ENCODE data around the gene EXOSC2. TPM values are rescaled to one million over a fixed set of nuclear protein-coding genes. Genes with fewer than 3 reads are reported as not detected.

Gene EXOSC2
- total and polyA plus RNA-seq, 2 of the 8 experiments (the other 6 are each of a cell fraction or from before 2014, with no cell fraction given) = 47.8 to 93.6 TPM

DNA sequence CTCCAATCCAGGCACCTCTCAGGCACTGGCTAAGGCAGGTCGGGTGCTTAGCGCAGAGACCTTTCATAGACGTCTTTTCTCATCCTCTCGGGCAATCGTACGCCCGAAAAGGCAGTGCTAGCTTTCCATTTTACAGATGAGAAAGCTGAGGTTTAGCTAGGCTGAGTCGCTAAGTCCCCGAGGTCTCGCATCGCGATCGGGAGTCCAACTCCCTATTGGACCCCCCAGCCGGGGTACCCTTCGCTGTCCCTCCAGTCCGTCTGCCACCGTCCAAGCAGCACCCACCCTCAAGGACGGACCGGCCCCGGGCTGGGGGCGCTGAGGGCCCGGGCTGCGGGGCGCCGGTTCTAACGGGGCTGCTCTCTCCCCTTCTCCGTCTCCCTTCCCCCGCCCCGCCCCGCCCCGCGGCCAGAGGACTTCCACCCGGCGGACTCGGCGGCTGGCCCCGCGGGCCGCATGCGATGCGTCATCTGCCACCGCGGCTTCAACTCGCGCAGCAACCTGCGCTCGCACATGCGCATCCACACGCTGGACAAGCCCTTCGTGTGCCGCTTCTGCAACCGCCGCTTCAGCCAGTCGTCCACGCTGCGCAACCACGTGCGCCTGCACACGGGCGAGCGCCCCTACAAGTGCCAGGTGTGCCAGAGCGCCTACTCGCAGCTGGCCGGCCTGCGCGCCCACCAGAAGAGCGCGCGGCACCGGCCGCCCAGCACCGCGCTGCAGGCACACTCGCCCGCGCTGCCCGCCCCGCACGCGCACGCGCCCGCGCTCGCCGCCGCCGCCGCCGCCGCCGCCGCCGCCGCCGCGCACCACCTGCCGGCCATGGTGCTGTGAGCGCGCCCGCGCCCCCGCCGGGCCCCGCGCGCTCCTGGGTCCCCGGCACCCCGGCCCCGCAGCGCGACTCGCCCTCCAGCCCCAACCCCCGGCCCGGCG lies 12.5 kb upstream of the EXOSC2 start (continued):
- TF ChIP-seq CBX8 (IDR thresholded peaks at IDR 0.05; ENCODE audit: borderline replicate concordance, low read depth, low read length) (no peak), SAP30 (IDR thresholded peaks at IDR 0.05; ENCODE audit: insufficient read depth, insufficient replicate concordance, low read length) (no peak), TBP (IDR thresholded peaks at IDR 0.05; ENCODE audit: low read depth, low read length) (no peak), MAFK (IDR thresholded peaks at IDR 0.05; ENCODE audit: low read depth, low read length) (no peak)
- TF ChIP-seq, protein P1, sequence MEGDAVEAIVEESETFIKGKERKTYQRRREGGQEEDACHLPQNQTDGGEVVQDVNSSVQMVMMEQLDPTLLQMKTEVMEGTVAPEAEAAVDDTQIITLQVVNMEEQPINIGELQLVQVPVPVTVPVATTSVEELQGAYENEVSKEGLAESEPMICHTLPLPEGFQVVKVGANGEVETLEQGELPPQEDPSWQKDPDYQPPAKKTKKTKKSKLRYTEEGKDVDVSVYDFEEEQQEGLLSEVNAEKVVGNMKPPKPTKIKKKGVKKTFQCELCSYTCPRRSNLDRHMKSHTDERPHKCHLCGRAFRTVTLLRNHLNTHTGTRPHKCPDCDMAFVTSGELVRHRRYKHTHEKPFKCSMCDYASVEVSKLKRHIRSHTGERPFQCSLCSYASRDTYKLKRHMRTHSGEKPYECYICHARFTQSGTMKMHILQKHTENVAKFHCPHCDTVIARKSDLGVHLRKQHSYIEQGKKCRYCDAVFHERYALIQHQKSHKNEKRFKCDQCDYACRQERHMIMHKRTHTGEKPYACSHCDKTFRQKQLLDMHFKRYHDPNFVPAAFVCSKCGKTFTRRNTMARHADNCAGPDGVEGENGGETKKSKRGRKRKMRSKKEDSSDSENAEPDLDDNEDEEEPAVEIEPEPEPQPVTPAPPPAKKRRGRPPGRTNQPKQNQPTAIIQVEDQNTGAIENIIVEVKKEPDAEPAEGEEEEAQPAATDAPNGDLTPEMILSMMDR (IDR thresholded peaks at IDR 0.05; ENCODE audit: control extremely low read depth in 1 of 3, insufficient read depth in 1 of 3, low read depth in 1 of 3, low read length in 3 of 3) = no peak
- TF ChIP-seq, protein P2, sequence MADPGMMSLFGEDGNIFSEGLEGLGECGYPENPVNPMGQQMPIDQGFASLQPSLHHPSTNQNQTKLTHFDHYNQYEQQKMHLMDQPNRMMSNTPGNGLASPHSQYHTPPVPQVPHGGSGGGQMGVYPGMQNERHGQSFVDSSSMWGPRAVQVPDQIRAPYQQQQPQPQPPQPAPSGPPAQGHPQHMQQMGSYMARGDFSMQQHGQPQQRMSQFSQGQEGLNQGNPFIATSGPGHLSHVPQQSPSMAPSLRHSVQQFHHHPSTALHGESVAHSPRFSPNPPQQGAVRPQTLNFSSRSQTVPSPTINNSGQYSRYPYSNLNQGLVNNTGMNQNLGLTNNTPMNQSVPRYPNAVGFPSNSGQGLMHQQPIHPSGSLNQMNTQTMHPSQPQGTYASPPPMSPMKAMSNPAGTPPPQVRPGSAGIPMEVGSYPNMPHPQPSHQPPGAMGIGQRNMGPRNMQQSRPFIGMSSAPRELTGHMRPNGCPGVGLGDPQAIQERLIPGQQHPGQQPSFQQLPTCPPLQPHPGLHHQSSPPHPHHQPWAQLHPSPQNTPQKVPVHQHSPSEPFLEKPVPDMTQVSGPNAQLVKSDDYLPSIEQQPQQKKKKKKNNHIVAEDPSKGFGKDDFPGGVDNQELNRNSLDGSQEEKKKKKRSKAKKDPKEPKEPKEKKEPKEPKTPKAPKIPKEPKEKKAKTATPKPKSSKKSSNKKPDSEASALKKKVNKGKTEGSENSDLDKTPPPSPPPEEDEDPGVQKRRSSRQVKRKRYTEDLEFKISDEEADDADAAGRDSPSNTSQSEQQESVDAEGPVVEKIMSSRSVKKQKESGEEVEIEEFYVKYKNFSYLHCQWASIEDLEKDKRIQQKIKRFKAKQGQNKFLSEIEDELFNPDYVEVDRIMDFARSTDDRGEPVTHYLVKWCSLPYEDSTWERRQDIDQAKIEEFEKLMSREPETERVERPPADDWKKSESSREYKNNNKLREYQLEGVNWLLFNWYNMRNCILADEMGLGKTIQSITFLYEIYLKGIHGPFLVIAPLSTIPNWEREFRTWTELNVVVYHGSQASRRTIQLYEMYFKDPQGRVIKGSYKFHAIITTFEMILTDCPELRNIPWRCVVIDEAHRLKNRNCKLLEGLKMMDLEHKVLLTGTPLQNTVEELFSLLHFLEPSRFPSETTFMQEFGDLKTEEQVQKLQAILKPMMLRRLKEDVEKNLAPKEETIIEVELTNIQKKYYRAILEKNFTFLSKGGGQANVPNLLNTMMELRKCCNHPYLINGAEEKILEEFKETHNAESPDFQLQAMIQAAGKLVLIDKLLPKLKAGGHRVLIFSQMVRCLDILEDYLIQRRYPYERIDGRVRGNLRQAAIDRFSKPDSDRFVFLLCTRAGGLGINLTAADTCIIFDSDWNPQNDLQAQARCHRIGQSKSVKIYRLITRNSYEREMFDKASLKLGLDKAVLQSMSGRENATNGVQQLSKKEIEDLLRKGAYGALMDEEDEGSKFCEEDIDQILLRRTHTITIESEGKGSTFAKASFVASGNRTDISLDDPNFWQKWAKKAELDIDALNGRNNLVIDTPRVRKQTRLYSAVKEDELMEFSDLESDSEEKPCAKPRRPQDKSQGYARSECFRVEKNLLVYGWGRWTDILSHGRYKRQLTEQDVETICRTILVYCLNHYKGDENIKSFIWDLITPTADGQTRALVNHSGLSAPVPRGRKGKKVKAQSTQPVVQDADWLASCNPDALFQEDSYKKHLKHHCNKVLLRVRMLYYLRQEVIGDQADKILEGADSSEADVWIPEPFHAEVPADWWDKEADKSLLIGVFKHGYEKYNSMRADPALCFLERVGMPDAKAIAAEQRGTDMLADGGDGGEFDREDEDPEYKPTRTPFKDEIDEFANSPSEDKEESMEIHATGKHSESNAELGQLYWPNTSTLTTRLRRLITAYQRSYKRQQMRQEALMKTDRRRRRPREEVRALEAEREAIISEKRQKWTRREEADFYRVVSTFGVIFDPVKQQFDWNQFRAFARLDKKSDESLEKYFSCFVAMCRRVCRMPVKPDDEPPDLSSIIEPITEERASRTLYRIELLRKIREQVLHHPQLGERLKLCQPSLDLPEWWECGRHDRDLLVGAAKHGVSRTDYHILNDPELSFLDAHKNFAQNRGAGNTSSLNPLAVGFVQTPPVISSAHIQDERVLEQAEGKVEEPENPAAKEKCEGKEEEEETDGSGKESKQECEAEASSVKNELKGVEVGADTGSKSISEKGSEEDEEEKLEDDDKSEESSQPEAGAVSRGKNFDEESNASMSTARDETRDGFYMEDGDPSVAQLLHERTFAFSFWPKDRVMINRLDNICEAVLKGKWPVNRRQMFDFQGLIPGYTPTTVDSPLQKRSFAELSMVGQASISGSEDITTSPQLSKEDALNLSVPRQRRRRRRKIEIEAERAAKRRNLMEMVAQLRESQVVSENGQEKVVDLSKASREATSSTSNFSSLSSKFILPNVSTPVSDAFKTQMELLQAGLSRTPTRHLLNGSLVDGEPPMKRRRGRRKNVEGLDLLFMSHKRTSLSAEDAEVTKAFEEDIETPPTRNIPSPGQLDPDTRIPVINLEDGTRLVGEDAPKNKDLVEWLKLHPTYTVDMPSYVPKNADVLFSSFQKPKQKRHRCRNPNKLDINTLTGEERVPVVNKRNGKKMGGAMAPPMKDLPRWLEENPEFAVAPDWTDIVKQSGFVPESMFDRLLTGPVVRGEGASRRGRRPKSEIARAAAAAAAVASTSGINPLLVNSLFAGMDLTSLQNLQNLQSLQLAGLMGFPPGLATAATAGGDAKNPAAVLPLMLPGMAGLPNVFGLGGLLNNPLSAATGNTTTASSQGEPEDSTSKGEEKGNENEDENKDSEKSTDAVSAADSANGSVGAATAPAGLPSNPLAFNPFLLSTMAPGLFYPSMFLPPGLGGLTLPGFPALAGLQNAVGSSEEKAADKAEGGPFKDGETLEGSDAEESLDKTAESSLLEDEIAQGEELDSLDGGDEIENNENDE (IDR thresholded peaks at IDR 0.05; ENCODE audit: insufficient replicate concordance, low read length) = no peak

Measured in H1 (cell line).